ENCODE measurements around the gene ING3.
A peak's percentile ranks its signal among the peaks of the same experiment; 100 is the strongest.

Gene ING3

GRCh38 chr7:120989257-120990220 is 39.0 kb downstream of the ING3 start:
- no peak for DNase-seq

GRCh38 chr7:120990468-120991118 is 40.0 kb downstream of the ING3 start:
- no peak for DNase-seq

GRCh38 chr7:120991161-120991560 is 40.6 kb downstream of the ING3 start:
- DNase-seq, result no peak

- no peak for DNase-seq
Observed at GRCh38 chr7:120991581-120991980, 41.0 kb downstream of the ING3 start.

- no peak for DNase-seq
Observed at GRCh38 chr7:120992272-120992964, 41.8 kb downstream of the ING3 start.

GRCh38 chr7:120992965-120993494 is 42.5 kb downstream of the ING3 start:
- no peak for DNase-seq

GRCh38 chr7:120993553-120994191 is 43.1 kb downstream of the ING3 start:
- no peak for DNase-seq

GRCh38 chr7:120994512-120995410 is 44.2 kb downstream of the ING3 start:
- DNase-seq, result no peak

GRCh38 chr7:120995654-120996053 is 45.1 kb downstream of the ING3 start:
- DNase-seq, result no peak

GRCh38 chr7:120996333-120996987 is 45.9 kb downstream of the ING3 start:
- DNase-seq, result peak; percentile 56

GRCh38 chr7:120996988-120997345 is 46.4 kb downstream of the ING3 start:
- no peak for DNase-seq

- DNase-seq, result peak; percentile 17
Observed at GRCh38 chr7:120997882-120998474, 47.4 kb downstream of the ING3 start.

- DNase-seq, result no peak
Observed at GRCh38 chr7:120998520-120998919, 47.9 kb downstream of the ING3 start.

GRCh38 chr7:120998996-120999565 is 48.5 kb downstream of the ING3 start:
- no peak for DNase-seq

GRCh38 chr7:121000081-121000983 is 49.8 kb downstream of the ING3 start:
- DNase-seq, result no peak

- no peak for DNase-seq
Observed at GRCh38 chr7:121001234-121001906, 50.8 kb downstream of the ING3 start.

GRCh38 chr7:121002048-121002756 is 51.6 kb downstream of the ING3 start:
- no peak for DNase-seq

GRCh38 chr7:121002757-121003200 is 52.2 kb downstream of the ING3 start:
- no peak for DNase-seq

Measured in CD4-positive, alpha-beta T cell treated with Interleukin-15 for 1 hour (primary cell).